Heart right ventricle (tissue), 16 donors: Measurements from ENCODE around the gene MAPRE2. TPM values are rescaled to one million over a fixed set of nuclear protein-coding genes. Genes with fewer than 3 reads are reported as not detected.

Experiments
- ATAC-seq, 8 donors: fragments of 200-7000 bp; cut with Tn5 transposase; one replicate each; pipeline ENCODE4 v1.9.1; 2020; ENCODE audit warnings: mild to moderate bottlenecking in 8 of 8, moderate library complexity in 8 of 8, moderate number of reproducible peaks in 1 of 8
- DNase-seq, 2 donors: peaks; one replicate each; pipeline ENCODE4 v3.0.0-alpha.2; 2020
- H3K27ac ChIP-seq, 10 donors: fragments of 200-600 bp; sonication (generic) in 2 of 10; one replicate each; pipeline versions ENCODE4 v1.5.0 to v1.8.0; 2020 to 2022; ENCODE audit warnings: mild to moderate bottlenecking in 3 of 10
- H3K27me3 ChIP-seq, 7 donors: fragments of 200-600 bp; one replicate each; pipeline ENCODE4 v1.8.0; 2021 to 2022; ENCODE audit warnings: mild to moderate bottlenecking in 2 of 7
- H3K36me3 ChIP-seq, 9 donors: fragments of 200-600 bp; sonication (generic) in 1 of 9; one replicate each; pipeline versions ENCODE4 v1.5.0 to v1.8.0; 2020 to 2022; ENCODE audit warnings: mild to moderate bottlenecking in 2 of 9
- H3K4me1 ChIP-seq, 9 donors: fragments of 200-600 bp; sonication (generic) in 1 of 9; one replicate each; pipeline versions ENCODE4 v1.5.0 to v1.8.0; 2020 to 2022; ENCODE audit warnings: mild to moderate bottlenecking in 4 of 9
- H3K4me3 ChIP-seq, 10 donors: fragments of 200-600 bp; sonication (generic) in 2 of 10; one replicate each; pipeline versions ENCODE4 v1.5.0 to v1.8.0; 2020 to 2022; ENCODE audit warnings: mild to moderate bottlenecking in 7 of 10, moderate library complexity in 2 of 10
- H3K9me3 ChIP-seq, 11 donors: fragments of 200-600 bp in 10 of 11; sonication (generic) in 2 of 11; one replicate each; pipeline versions ENCODE4 v1.5.0 to v1.8.0; 2013 to 2022; ENCODE audit warnings: mild to moderate bottlenecking in 2 of 11, control low read depth in 1 of 11, moderate library complexity in 1 of 11
- CTCF ChIP-seq, 9 donors: fragments of 200-600 bp; sonication (generic) in 2 of 9; IDR thresholded peaks; one replicate each; pipeline versions ENCODE4 v1.5.0 to v1.8.0; 2021 to 2022; ENCODE audit warnings: antibody characterized with exemption in 9 of 9, mild to moderate bottlenecking in 5 of 9, moderate library complexity in 1 of 9
- WGBS, 2 donors: extraction: QIAGEN DNeasy Blood & Tissue Kit; methylation state at CpG; one replicate each; pipeline ENCODE4 v1.1.7; 2013; ENCODE audit warnings: inconsistent platforms in 1 of 2; 5-methylcytosine and 5-hydroxymethylcytosine counted together
- intact Hi-C, 10 donors: fragments of 100-400 bp; cut with DNase I; formaldehyde crosslinking; loops; one replicate each; pipeline versions ENCODE4 v1.11.1 to v1.14.2; 2022
- polyA plus RNA-seq, 2 donors: library from polyadenylated mRNA; stranded (reverse); fragments of 200-250 nt; gene quantifications; one replicate each; pipeline ENCODE4 v1.2.3, GENCODE V29; 2013
- total RNA-seq, 10 donors: library from RNA; stranded (reverse); fragmentation: NEBNext Ultra II Directional in 3 of 10; extraction: Animal tissue kit (Norgen Biotek cat#: 25700) in 3 of 10; gene quantifications; one replicate each; pipeline versions ENCODE4 v1.2.1 to v1.2.4, GENCODE V29; 2021 to 2023
- donor health status: Arrhythmogenic right ventricular cardiomyopathy.
- donor health status: ischemic (EF 13 %, LVEDD 7.1; RV severe dilation, severe dysfunction).
- donor health status: healthy with polysubstance abuse.
- donor health status: DM: no; HTN: yes; CAD: no.
- donor health status: DM: no; HTN: no; CAD: no.
- donor health status: ischemic (EF 25% LVEDD 6.9; RV normal size, moderate dysfunction).
- donor health status: ischemic (EF 25% LVEDD 5.7; RV mildly dilated, moderate dysfunction).
- donor health status: healthy.
- donor health status: DM: yes; HTN: yes; CAD: no.
- donor health status: Ischemic cardiomyopathy.
- donor health status: ischemic (EF 35%, LVEDD 5.7; RV mildly dilated, moderate dysfunction).
- donor health status: nonischemic (EF 11% LVEDD 7.7; RV severe dilation, severe dysfunction).
- donor health status: DM: yes; HTN: yes; CAD: no.
- donor health status: PGD.
- donor health status: ischemic (EF 29% LVEDD 5.4; RV normal size, mild dysfunction).
- donor health status: nonischemic (EF 23%, LVEDD 6.1; RV moderate dilation, normal function).

The MAPRE2 gene
- total and polyA plus RNA-seq, 12 donors, result 31.7 to 211 (median 130) TPM

- TF ChIP-seq CTCF (IDR thresholded peaks at IDR 0.05), result no peak
- DNase-seq (no peak), ATAC-seq (peak in 5 of 8 donors; percentile 48 to 82 (median 68))
- intact Hi-C loops, result loop anchor here in 4 of 10 donors (5.0 to 10.0 kb wide), 3 partner anchors 50 to 247 kb away; partner anchors contain the start of gene MAPRE2 (in 3 of the 4)
- Histone ChIP-seq H3K9me3 (no peaks in the 10 kb centered on the region), H3K27ac (peak overlapping the region in 8 of 10 donors; percentile 25 to 63 (median 47)), H3K4me3 (no peak overlapping the region), H3K27me3 (no peaks in the 10 kb centered on the region), H3K36me3 (peaks cover 0 to 100% (median 38%) of the 10 kb centered on the region in 9 donors), H3K4me1 (peaks cover 9 to 53% (median 31%) of the 10 kb centered on the region in 9 donors)
- WGBS, 2 donors, result 33 to 41% methylated on average over 10 of the region's 10 CpGs
Measured at GRCh38 chr18:35132021-35132902, 91.0 kb downstream of the MAPRE2 start.

GRCh38 chr18:35134190-35134730 is 93.0 kb downstream of the MAPRE2 start:
- no peak for TF ChIP-seq CTCF (IDR thresholded peaks at IDR 0.05)
- Histone ChIP-seq H3K9me3 (no peaks in the 10 kb centered on the region), H3K27ac (no peak overlapping the region), H3K27me3 (no peaks in the 10 kb centered on the region), H3K4me1 (peaks cover 9 to 66% (median 31%) of the 10 kb centered on the region in 9 donors), H3K36me3 (peaks cover 0 to 100% (median 29%) of the 10 kb centered on the region in 9 donors), H3K4me3 (no peak overlapping the region)
- ATAC-seq, result no peak
- intact Hi-C loops, result loop anchor here in 4 of 10 donors (5.0 to 10.0 kb wide), 3 partner anchors 52 to 249 kb away; partner anchors contain the start of gene MAPRE2 (in 3 of the 4)
- no peak for DNase-seq
- 92 to 95% methylated on average over 6 of the region's 6 CpGs for WGBS, 2 donors

- Histone ChIP-seq H3K27me3 (no peaks in the 10 kb centered on the region), H3K9me3 (no peaks in the 10 kb centered on the region), H3K27ac (peak overlapping the region in 4 of 10 donors; percentile 2 to 64 (median 51)), H3K36me3 (peaks cover 0 to 100% (median 28%) of the 10 kb centered on the region in 9 donors), H3K4me3 (no peak overlapping the region), H3K4me1 (peaks cover 9 to 61% (median 26%) of the 10 kb centered on the region in 9 donors)
- ATAC-seq, result no peak
- TF ChIP-seq CTCF (IDR thresholded peaks at IDR 0.05), result no peak
- intact Hi-C loops, result loop anchor here in 6 of 10 donors (5.0 to 10.0 kb wide), 5 partner anchors 48 to 250 kb away; partner anchors contain the start of gene MAPRE2 (in 3 of the 6)
- DNase-seq, result no peak
- WGBS, 2 donors, result 84 to 93% methylated on average over 4 of the region's 4 CpGs
Measured at GRCh38 chr18:35134791-35135531, 93.7 kb downstream of the MAPRE2 start.
